Upper lobe of left lung (tissue), 4 donors: ENCODE measurements around the gene ZNF519.
"Not testable (repeated sequence)": the region's sequence is repeated elsewhere in the genome, so short reads cannot be mapped to it uniquely, and the experiment has no call there.

Source experiments
- EP300 ChIP-seq, 4 donors: sonication (generic); formaldehyde crosslinking; IDR thresholded peaks; one replicate each; pipeline ENCODE4 v1.5.1; 2017; ENCODE audit warnings: antibody characterized with exemption in 4 of 4, control low read depth in 2 of 4
- POLR2A ChIP-seq, 4 donors: fragments of 450-650 bp; IDR thresholded peaks; one replicate each; pipeline ENCODE4 v1.5.1; 2016 to 2017; ENCODE audit warnings: antibody characterized with exemption in 4 of 4, mild to moderate bottlenecking in 2 of 4
- POLR2AphosphoS5 ChIP-seq, 2 donors: sonication (generic); formaldehyde crosslinking; IDR thresholded peaks; one replicate each; pipeline ENCODE4 v1.5.1; 2017; ENCODE audit warnings: antibody characterized with exemption in 2 of 2
- TF ChIP-seq, protein P1 (sequence below), 6 experiments: fragments of 450-650 bp in 4 of 6; fragments of 200-600 bp in 2 of 6; sonication (generic) in 2 of 6; IDR thresholded peaks; one replicate each; pipeline ENCODE4 v1.5.1; 2016 to 2019; ENCODE audit warnings: antibody characterized with exemption in 6 of 6

DNA sequence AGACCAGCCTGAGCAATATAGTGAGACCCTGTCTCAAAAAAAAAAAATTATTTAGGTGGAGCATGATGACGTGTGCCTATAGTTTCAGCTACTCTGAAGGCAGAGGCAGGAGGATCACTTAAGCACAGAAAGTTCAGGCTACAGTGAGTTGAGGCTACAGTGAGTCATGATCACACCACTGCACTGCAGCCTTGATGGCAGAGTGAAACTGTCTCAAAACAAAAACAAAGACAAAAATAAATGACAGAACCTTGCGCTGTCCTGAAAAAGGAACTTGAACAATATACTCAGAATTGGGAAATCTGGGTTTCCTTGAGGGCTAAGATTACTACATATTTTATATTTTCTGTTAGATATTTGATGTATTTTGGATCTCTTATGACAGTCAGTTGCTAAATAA, 7.3 kb upstream of the ZNF519 start:
- TF ChIP-seq, protein P1, sequence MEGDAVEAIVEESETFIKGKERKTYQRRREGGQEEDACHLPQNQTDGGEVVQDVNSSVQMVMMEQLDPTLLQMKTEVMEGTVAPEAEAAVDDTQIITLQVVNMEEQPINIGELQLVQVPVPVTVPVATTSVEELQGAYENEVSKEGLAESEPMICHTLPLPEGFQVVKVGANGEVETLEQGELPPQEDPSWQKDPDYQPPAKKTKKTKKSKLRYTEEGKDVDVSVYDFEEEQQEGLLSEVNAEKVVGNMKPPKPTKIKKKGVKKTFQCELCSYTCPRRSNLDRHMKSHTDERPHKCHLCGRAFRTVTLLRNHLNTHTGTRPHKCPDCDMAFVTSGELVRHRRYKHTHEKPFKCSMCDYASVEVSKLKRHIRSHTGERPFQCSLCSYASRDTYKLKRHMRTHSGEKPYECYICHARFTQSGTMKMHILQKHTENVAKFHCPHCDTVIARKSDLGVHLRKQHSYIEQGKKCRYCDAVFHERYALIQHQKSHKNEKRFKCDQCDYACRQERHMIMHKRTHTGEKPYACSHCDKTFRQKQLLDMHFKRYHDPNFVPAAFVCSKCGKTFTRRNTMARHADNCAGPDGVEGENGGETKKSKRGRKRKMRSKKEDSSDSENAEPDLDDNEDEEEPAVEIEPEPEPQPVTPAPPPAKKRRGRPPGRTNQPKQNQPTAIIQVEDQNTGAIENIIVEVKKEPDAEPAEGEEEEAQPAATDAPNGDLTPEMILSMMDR (IDR thresholded peaks at IDR 0.05) = not testable (repeated sequence)
- not testable (repeated sequence) for TF ChIP-seq POLR2A, POLR2AphosphoS5, EP300 (IDR thresholded peaks at IDR 0.05)
